OCI-LY1 (cell line): ENCODE results near the gene XYLB.
"Not testable (repeated sequence)": the region's sequence is repeated elsewhere in the genome, so short reads cannot be mapped to it uniquely, and the experiment has no call there.

Source experiments
- H2AFZ ChIP-seq: fragments of 200-600 bp; sonication (generic), shearing (Covaris generic); 2 replicates; pipeline ENCODE4 v1.6.0; 2014; ENCODE audit warnings: antibody characterized with exemption, mild to moderate bottlenecking, low read length
- H3F3A ChIP-seq: fragments of 200-600 bp; sonication (generic), shearing (Covaris generic); 2 replicates; pipeline ENCODE4 v1.6.0; 2014; ENCODE audit warnings: mild to moderate bottlenecking, antibody characterized with exemption, low read length, moderate library complexity; ENCODE audit not compliant: insufficient read depth
- H3K27ac ChIP-seq: fragments of 200-600 bp; sonication (generic); 2 replicates; pipeline ENCODE4 v1.5.1; 2014; ENCODE audit warnings: low read length, mixed run types, mild to moderate bottlenecking, low read depth; ENCODE audit not compliant: poor library complexity, severe bottlenecking
- H3K27me3 ChIP-seq: fragments of 200-600 bp; sonication (generic); 2 replicates; pipeline ENCODE4 v1.6.0; 2014; ENCODE audit warnings: antibody characterized with exemption, mild to moderate bottlenecking, low read length, moderate library complexity; ENCODE audit not compliant: insufficient read depth
- H3K36me3 ChIP-seq: fragments of 200-600 bp; sonication (generic); 2 replicates; pipeline ENCODE4 v1.6.1; 2014; ENCODE audit warnings: mild to moderate bottlenecking, antibody characterized with exemption, low read length, moderate library complexity, mixed read lengths; ENCODE audit not compliant: insufficient read depth
- H3K4me1 ChIP-seq: fragments of 200-600 bp; sonication (generic); 2 replicates; pipeline ENCODE4 v1.5.1; 2014; ENCODE audit warnings: mild to moderate bottlenecking, low read length, moderate library complexity; ENCODE audit not compliant: insufficient read depth, severe bottlenecking
- H3K4me2 ChIP-seq: fragments of 200-600 bp; sonication (generic), shearing (Covaris generic); 2 replicates; pipeline ENCODE4 v1.6.1; 2014; ENCODE audit warnings: low read length
- H3K4me3 ChIP-seq: fragments of 200-600 bp; sonication (generic); 2 replicates; pipeline ENCODE4 v1.5.1; 2014; ENCODE audit warnings: low read length, low read depth, mild to moderate bottlenecking, mixed read lengths; ENCODE audit not compliant: poor library complexity, severe bottlenecking
- H3K79me2 ChIP-seq: fragments of 200-600 bp; shearing (Covaris generic); 2 replicates; pipeline ENCODE4 v1.6.1; 2016; ENCODE audit warnings: mixed run types, low read length, mixed read lengths; ENCODE audit not compliant: insufficient read depth
- H3K9ac ChIP-seq: fragments of 200-600 bp; sonication (generic), shearing (Covaris generic); 2 replicates; pipeline ENCODE4 v1.6.1; 2014; ENCODE audit warnings: mild to moderate bottlenecking, low read length, mixed read lengths
- H3K9me2 ChIP-seq: fragments of 200-600 bp; sonication (generic), shearing (Covaris generic); 2 replicates; pipeline ENCODE4 v1.6.1; 2014; ENCODE audit warnings: low read depth, mild to moderate bottlenecking, low read length, mixed read lengths
- H3K9me3 ChIP-seq: fragments of 200-600 bp; shearing (Covaris generic); 2 replicates; pipeline ENCODE4 v1.6.1; 2014; ENCODE audit warnings: low read length, mixed read lengths
- H4K20me1 ChIP-seq: fragments of 200-600 bp; sonication (generic), shearing (Covaris generic); 2 replicates; pipeline ENCODE4 v1.6.0; 2016; ENCODE audit warnings: mild to moderate bottlenecking, low read length; ENCODE audit not compliant: insufficient read depth
- EZH2 ChIP-seq: fragments of 200-600 bp; sonication (generic), shearing (Covaris generic); IDR thresholded peaks from 2 replicates; pipeline ENCODE4 v1.8.0; 2017; ENCODE audit warnings: borderline replicate concordance, mixed run types, mild to moderate bottlenecking, antibody characterized with exemption, low read length, moderate library complexity, mixed read lengths
- TF ChIP-seq, protein P1 (sequence below): fragments of 200-600 bp; sonication (generic), shearing (Covaris generic); IDR thresholded peaks from 2 replicates; pipeline ENCODE4 v1.5.1; 2017; ENCODE audit warnings: mild to moderate bottlenecking, antibody characterized with exemption, low read length, moderate library complexity, mixed read lengths

The XYLB gene

GRCh38 chr3:38438436-38439069 is 92.0 kb downstream of the XYLB start:
- not testable (repeated sequence) for H3K4me1 ChIP-seq, H3K36me3 ChIP-seq, H3K27ac ChIP-seq, H3K9me2 ChIP-seq, H2AFZ ChIP-seq, H3K79me2 ChIP-seq, H3K9ac ChIP-seq, H4K20me1 ChIP-seq, H3K9me3 ChIP-seq, H3K4me2 ChIP-seq, H3K4me3 ChIP-seq, H3K27me3 ChIP-seq, H3F3A ChIP-seq

DNA sequence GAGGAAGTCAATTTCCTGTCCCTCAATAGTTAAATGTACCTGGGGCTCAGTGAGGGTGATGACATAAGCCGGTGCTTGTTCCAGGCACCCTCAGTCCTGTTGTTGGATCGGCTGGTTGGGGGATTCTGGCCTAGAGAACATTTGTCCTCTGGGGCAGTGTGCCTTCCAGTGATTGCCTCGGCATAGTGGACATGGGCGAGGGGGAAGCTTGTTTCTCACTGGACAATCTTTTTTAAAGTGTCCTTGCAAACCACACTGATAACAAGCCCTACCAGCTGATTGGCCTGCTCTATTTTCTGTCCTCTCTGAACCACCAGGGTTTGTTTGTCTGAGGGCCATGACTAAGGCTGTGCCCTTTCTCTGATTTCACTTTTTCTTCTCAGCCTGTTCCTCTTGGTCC is 96.6 kb downstream of the XYLB start:
- not testable (repeated sequence) for H3K36me3 ChIP-seq, H3K4me1 ChIP-seq, H3K4me2 ChIP-seq

GRCh38 chr3:38446085-38446686 is 99.6 kb downstream of the XYLB start:
- H3K4me1 ChIP-seq: no peaks in the 10 kb centered on the region
- no peak overlapping the region for H3K9ac ChIP-seq
- no peaks in the 10 kb centered on the region for H3K9me3 ChIP-seq
- TF ChIP-seq, protein P1, sequence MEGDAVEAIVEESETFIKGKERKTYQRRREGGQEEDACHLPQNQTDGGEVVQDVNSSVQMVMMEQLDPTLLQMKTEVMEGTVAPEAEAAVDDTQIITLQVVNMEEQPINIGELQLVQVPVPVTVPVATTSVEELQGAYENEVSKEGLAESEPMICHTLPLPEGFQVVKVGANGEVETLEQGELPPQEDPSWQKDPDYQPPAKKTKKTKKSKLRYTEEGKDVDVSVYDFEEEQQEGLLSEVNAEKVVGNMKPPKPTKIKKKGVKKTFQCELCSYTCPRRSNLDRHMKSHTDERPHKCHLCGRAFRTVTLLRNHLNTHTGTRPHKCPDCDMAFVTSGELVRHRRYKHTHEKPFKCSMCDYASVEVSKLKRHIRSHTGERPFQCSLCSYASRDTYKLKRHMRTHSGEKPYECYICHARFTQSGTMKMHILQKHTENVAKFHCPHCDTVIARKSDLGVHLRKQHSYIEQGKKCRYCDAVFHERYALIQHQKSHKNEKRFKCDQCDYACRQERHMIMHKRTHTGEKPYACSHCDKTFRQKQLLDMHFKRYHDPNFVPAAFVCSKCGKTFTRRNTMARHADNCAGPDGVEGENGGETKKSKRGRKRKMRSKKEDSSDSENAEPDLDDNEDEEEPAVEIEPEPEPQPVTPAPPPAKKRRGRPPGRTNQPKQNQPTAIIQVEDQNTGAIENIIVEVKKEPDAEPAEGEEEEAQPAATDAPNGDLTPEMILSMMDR: no peak
- TF ChIP-seq EZH2: no peak
- H4K20me1 ChIP-seq: no peaks in the 10 kb centered on the region
- no peak overlapping the region for H3K27ac ChIP-seq
- H3F3A ChIP-seq: no peaks in the 10 kb centered on the region
- H3K4me2 ChIP-seq: no peak overlapping the region
- no peaks in the 10 kb centered on the region for H3K36me3 ChIP-seq
- no peak overlapping the region for H2AFZ ChIP-seq
- H3K4me3 ChIP-seq: no peak overlapping the region
- H3K9me2 ChIP-seq: no peaks in the 10 kb centered on the region
- no peaks in the 10 kb centered on the region for H3K79me2 ChIP-seq
- H3K27me3 ChIP-seq: no peaks in the 10 kb centered on the region; the same call in 1 of the 2 replicates

More for the DNA sequence above, 96.6 kb downstream of the XYLB start:
- H3K27me3 ChIP-seq, H3K9ac ChIP-seq, H3K9me3 ChIP-seq, H2AFZ ChIP-seq, H3F3A ChIP-seq, H3K27ac ChIP-seq, H4K20me1 ChIP-seq, H3K9me2 ChIP-seq, H3K79me2 ChIP-seq, H3K4me3 ChIP-seq: not testable (repeated sequence)

DNA sequence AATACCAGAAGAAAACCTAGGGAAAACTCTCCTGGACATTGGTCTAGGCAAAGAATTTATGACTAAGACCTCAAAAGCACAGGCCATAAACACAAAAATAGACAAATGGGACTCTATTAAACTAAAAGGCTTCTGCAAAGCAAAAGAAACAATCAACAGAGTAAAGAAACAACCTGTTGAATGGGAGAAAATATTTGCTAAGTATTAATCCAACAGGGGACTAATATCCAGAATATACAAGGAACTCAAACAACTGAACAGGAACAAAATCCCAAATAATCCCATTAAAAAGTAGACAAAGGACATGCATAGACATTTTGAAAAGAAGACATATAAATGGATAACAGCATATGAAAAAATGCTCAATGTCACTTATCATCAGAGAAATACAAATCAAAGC is 100.2 kb downstream of the XYLB start:
- Histone ChIP-seq H3K79me2 (no peaks in the 10 kb centered on the region), H3K27me3 (no peaks in the 10 kb centered on the region; the same call in 1 of the 2 replicates)
- no peak for TF ChIP-seq EZH2
- TF ChIP-seq, protein P1: no peak

More for the DNA sequence above, 100.2 kb downstream of the XYLB start:
- Histone ChIP-seq H3F3A (no peaks in the 10 kb centered on the region), H3K4me1 (no peaks in the 10 kb centered on the region), H3K4me2 (no peak overlapping the region), H3K27ac (no peak overlapping the region), H3K4me3 (no peak overlapping the region), H4K20me1 (no peaks in the 10 kb centered on the region), H3K36me3 (no peaks in the 10 kb centered on the region), H2AFZ (no peak overlapping the region), H3K9me2 (no peaks in the 10 kb centered on the region), H3K9me3 (no peaks in the 10 kb centered on the region), H3K9ac (no peak overlapping the region)
